Stimulated activated CD4-positive, alpha-beta T cell treated with anti-CD3 and anti-CD28 coated beads, TNF-alpha, amount 100 ng/mL, for 4 hours (primary cell): Measurements from ENCODE around the gene SAMHD1.

Experiments used
- DNase-seq, 3 experiments: peaks; one replicate each; pipeline ENCODE4 v3.0.0-alpha.2; 2020; ENCODE audit warnings: low read depth in 3 of 3

SAMHD1 gene

DNA sequence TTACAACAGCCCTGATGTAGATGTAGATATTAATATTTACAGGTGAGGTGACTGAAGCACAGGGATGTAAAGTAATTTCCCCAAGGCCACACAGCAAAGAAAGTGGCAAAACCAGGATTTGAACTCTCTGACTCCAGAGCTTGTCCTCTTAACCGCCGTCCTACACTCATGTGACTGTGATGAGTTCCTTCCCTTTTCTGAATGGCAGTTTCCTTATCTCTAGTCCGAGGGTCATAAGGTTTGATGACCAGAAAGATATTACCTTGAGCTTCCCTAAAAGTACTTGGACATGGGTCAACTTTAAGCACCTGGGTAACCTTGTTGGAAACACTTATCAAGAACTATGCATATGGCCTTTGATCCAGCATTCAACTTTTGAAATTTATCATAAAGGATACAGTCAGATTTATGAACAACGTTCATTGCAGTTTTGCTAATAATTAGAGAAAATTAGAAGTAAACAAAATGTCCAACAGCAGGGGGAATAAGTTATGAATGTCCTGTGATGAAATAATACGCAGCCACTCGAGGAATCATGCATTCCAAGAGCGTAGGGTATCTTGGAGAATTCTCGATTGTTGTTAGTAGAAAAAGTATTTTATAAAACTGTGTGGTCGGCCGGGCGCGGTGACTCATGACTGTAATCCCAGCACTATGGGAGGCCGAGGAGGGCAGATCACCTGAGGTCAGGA lies 77.9 kb downstream of the SAMHD1 start:
- DNase-seq, result no peak

DNA sequence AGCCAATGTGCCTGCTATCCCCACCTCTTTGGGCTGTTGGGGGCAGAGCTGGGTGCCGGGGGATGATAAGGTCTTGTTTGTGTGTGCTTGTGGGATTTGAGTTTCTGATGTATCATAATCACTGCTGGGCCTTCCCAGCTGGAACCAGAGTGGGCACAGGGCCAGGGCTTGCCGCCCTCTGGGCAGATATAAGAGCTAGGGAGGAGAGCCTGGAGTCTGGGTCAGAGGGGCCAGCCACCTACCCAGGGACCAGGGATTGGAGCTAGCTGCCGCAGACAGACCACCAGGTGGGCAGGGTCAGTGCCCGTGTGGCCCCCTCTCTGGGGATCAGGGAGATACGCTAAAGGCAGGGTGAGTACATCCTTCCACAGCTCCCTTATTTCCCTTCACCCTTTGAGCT lies 78.7 kb downstream of the SAMHD1 start:
- DNase-seq, result no peak

DNA sequence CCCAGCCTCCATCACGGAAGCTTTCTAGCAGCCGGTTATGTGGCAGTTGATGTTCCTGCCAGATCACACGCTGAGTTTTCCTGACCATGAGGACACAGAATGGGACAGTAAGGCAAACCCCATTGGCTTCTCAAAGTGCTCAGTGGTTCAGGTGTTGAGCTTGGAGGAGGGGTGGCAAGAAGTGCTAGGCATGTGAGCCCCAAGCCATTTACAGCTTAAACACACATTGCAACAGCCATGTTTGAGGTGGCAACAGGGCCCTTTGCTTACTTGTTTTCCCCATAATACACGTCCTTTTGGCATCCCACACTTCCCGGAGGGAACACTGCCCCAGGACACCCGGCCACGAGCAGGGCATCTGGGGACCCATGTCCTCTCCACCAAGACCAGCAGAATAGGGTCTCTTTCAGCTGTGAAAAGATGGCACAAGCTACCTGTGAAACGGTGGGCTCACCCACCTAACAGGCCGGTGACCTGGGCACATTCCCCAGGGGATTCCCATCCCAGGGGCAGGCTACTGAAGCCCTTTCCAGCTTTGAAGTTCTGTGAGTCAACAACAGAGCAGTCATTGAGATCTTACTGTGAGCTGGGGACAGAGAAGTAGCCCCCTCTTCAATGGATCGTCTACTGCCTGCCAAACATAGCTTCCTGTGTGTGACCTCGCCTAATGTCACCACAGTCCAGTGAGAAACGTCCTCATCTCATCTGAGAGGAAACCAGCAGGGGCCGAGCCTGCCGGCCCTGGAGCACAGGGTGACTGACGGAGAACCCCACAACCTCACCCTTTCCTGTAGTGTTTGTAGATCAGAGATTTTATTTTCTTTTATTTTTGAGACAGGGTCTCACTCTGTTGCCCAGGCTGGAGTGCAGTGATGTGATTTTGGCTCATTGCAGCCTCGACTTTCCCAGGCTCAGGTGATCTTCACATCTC lies 79.6 kb downstream of the SAMHD1 start:
- no peak for DNase-seq

DNA sequence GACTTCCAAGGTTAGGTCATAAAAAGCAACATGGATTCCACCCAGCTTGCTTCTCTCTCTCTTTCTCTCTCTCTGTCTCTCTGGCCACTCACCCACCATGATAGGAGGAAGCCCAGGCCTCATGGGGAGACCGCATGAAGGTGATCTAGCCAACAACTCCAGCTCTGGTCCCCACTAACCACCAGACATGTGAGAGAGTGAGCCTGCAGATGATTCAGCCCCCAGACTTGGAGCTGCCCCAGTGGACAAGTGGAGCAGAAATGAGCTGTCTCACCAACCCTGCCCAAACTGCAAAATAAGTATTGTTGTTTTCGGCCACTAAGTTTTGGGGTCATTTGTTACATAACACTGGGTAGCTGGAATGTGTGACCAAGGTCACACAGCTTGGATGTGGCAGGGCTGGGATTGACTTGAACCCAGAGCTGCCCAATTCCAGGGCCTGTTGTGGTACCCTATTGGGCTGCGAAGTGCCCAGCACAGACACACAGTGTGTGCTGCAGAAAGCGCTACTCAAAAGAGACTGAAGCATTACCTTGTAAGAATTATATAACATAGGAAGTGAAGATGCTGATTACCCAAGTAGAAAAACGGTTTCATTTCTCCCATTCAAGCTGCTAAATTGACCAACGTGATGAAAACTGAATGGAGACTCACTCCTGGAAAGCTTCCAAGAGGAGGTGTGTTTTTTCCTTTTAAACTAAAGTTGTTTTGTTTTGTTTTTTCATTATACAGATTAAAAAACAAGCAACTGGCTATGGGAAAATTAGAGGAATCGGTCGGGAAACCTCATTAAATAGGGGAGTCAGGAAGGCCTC lies 84.6 kb downstream of the SAMHD1 start:
- no peak for DNase-seq

DNA sequence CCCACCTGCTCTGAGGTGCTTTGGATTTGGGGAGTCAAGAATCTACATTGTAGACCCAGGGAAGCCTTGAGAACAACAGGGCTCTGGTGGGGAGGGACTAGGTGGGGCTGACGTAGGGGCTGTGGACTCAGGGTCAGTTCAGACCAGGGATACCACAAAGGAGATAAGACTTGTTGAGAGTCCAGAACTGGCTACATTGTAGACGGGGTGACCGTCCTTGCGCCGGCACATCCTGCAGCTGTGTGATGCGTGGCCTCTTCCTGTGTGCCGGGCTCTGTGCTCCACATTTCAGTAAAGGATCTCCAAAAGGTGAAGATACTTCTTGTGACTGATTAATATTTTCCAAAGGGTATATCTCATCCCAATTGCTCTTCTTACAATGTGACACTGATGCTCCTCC lies 85.3 kb downstream of the SAMHD1 start:
- no peak for DNase-seq

DNA sequence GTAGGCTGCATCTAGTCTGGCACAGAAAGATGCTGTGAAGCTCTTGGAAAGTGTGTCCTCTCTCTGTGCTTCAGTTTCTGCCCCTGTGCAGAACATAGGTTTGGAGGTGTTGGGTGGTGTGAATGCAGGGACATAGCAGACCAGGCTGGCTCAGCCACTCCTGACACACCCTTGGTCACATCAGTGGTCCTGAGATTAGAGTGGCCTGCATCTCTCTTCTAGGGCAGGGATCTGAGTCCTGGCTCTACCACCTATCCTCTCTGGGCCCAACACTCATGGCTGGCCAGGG lies 85.7 kb downstream of the SAMHD1 start:
- DNase-seq, result no peak

DNA sequence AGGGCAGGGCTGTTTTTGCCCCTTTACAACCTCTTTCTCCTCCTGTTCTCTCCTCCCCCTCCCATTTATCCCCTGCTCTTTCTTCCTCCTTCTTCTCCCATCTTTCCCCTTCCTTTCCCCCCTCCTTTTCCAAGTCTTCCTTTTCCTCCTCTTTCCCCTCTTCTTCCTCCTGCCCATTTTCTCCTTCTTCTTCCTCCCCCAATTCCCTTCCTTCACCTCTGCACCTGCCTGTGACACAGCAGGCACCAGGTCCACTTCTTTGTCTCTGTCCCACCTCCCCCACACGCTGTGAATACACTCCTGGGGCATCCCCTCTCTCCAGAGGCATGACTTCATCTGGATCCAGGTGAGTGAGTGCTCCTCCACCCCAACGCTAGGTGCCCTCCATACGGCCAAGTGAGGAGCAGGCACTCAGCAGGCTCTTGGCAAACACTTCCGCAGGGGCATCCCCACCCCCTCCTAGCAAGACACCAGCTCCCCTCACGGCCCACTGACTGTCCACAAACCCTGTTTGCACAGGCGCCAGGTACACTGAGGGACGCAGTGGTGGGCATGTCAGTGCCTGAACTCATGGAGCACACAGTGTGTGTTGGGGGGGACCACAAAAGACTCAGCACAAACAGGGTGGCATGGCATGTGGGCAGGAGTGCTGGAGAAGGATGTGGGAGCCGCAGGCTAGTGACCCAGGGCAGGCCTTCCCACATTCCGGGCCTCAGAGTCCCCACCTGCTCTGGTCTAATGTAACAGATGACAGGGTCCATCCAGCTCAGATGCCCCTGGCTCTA lies 86.2 kb downstream of the SAMHD1 start:
- DNase-seq, result no peak

DNA sequence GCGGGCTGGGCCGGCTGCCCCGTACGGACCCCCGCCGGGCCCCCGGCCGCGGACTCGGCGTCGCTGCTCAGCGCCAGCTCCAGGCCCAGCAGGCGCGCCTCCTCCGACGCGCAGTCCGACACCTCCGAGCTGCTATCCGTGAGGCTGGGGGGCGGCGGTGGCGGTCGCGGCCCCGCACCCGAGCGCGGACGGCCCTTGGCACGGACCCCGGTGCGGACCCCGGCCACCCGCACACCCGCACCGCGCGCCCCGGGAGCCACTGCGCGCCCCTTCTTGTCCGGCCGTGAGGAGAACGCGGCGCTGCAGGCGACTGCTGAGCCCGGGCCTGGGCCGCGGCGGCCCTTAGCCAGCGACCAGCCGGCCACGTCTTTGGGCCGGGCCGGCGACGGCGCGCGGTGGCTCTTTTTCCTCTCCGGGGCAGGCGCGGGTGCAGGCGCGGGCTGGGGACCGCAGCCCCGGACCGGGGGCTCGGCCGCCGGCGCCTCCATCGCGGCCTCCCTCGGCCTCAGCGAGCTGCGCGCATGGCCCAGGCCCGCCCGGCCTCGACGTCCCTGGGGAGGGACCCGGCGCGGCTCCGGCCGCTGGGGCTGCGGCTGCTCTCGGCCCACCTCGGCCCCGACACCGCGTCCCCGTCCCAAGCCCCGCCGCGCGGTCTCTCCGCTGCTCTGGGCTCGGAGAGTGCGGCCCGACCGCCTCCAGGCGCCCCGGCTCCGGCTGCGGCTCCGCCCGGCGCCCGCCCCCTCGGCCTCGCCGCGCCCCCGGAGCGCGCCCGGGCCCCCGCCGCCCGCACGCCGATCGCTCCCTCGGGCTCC lies 88.4 kb downstream of the SAMHD1 start:
- peak in 1 of 3 experiments; percentile 18 for DNase-seq

DNA sequence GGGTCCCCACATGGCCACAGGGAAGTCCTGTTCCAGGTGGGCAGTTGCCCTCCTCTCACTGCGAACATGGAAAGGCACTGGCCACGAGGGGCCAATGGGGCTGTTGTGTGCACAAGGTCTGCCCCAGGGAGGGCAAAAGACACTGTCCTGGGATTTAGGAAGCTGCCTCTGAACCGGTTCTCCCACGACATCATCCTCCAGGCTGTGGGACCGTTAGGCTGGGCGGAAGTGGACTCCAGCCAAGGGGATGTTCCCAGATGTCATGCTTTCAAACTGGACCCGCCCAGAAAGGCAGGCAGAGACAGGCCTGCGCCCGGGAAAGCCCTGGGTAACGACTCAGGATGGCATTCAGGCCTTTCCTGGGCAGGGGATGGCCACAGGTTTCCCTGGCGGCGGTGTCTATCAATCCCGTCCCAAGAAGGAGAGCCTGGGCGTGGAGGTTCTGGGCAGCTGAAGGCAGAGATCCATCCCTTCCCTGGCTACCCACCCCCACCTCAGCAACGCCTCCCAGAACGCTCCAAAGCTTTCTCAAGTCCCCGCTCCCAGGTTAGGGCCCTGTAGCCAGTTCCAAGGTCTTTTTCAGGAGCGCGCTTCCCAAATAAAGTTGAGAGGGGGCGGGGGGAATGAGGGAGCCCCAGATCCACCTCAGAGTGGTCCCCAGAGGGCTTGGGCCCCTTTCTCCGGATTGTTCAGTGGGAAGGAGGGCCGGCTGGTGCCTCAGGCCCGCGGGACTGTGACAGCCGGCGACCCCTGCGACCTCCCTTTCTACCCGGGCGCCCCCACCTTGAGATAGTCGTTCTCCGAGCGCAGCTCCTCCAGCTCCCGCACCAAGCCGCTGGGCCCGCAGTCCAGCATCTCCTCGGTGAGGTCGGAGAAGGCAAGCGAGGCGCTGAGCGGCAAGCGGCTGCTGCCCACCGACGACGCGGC lies 89.4 kb downstream of the SAMHD1 start:
- no peak for DNase-seq

DNA sequence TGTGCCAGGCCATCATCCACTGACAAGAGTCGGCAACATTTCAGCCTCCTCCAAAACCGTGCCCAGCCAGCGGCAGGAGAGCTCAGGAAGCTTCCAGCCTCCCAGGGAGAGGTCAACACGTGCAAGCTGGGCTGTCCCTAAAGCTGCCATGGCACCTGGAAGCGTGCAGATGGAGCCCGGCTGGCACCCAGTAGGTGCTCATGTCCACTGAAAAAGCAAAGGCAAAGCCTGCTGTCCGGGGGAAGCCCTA lies 90.0 kb downstream of the SAMHD1 start:
- no peak for DNase-seq

DNA sequence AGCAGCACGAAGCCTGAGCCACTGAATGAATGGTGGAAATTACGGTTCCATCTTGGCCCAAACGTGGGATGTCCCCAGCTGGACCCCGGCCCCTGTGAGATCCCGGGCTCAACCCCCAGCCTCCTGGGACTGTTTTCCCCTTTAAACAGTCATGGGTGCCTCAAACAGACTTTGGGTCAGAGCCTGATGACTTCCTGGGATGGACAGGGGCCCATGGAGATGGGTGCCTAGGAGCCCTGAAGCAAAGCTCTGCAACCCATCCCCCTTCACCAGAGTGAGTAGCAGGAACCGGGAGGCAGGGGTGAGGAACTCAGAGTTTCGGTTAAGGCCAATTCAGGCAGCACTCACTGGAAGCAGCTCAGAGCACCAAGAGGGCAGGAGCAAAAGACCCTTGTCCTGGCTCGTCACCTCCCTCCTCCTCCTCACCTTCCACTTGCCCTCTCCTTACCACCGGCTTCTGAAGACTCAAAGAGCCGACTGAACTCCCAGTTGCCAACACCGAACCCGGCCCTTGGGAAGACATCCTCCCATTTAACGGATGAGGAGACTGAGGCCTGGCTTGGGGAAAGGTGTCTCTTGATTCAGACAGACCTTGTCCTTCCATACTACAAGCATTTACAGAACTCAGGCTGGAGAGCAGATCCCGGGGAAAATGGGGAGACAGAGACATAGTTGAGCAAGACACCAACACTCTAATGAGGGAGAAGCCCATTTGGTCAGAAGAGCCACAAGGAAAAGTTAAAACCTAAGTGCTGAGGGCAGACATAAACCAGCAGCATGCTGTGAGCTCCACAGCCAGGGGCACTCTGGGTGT lies 90.5 kb downstream of the SAMHD1 start:
- no peak for DNase-seq

DNA sequence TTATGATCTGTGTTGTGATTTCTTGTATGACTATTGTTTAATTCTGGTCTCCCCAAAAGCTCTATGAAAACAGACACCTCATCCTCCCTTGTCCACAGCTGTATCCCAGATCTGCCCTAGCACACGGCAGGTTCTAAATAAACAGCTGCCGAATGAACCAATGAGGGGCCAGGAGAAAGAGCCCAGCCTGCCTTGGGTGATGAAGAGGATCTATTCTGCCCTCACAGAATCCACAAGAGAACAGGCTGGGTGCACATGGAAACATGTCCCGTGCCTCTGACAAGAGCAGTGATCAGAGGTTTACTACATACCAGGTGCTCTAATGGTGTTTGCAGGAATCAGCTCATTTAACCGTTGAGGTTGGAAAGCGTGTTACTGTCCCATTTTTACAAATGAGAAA lies 91.2 kb downstream of the SAMHD1 start:
- no peak for DNase-seq

DNA sequence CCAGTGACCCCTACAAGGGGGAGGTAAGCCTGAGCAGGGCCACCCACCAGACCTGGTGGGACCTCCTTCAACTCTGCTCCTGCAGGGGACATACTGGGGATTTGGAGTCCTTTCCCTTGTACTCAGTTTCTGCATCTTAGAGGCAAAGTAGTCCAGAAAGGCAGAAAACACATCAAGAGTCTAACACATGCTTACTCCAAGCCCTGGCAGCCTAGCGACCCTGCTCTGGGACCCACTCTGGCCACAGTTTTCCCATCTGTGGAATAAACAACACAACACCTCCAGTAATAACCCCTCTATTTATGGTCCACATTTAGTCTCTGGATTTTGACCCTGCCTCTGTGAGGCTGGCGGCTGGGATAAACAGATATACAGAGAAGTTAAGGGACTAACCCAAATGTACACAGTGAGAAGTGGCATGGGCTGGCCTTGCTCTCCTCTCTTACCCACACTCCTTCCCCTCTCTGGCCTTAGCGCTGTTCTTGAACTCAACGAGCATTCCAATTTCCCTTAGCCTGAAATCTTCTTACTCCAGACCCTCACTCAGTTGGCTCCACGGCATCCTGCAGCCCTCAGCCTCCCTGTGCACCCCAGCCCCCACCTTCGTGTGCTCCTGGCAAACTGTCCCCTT lies 91.7 kb downstream of the SAMHD1 start:
- DNase-seq, result no peak

DNA sequence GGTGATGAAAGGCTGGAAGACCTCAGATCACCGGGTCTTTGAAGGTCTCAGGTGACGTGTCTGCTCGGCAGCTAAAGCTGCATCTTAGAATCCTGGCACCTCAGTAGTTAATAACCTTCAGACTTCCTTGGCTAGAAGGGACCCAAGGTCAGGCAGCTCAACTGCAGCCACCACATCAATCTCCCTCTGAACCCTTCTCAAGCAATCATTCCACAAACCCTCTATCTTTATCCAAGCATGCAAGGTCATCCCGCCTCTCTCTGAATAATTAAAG lies 92.3 kb downstream of the SAMHD1 start:
- DNase-seq, result no peak

DNA sequence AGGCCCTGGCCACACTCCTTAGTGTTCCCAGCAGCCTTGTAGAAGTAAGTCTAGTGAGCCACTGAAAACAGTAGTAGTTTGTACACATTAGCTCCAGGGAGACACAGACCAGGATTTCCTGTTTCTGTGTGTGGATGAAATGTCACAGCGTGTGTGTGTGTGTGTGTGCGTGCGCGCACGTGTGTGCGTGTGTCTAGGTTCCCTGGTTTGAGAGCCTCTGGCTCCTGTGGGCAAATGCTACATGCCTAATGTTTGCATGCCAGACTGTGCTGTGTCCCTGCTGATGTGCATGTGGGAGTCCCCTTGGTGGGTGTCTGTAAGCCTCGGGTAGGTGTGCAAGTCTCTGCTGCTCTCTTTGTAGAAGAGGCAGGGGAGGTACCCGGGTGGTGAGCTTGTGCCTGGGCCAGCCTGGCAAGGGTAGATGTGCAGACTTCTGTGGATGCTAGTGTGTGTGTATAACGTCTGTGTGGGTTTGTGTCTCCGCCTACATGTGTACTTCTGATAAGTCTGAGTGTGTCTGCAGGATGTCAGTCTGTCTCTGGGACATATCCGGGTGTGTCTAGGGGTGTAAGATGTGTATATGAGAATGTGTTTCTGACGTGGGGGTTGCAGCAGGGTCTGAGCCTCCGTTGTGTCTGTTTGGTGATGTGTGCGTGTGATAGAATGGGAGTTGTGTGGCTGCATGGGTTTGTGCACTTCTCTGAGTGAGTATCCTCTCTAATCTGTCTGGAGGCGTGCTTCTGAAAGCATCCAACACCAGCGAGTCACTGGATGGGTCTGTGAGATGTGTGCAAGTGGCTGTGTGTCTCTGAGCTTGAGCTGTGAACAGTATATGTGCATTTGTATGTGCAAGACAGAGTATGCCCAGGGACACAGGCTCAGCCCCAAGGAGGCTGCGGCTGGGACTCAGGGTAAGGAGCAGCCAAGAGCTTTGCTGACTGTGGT lies 94.5 kb downstream of the SAMHD1 start:
- DNase-seq, result no peak

DNA sequence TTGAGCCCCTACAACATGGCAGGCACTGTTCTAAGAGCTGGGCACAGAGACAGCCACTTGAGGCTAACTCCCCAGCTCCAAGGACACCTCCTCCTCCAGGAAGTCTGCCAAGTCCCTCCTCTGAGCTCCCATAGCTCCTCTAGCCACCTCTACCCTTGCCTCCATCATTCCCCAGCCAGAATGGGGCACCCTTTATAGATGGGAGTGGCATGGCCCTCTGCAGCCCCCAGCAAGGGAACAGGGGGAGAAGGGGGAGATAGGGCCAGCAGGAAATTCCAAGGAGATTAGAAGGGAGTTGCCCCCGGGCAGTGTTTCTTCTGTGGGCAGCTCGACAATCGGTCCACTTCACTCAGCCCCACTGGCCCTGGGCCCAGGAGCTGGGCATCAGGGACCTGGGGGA lies 95.3 kb downstream of the SAMHD1 start:
- no peak for DNase-seq

DNA sequence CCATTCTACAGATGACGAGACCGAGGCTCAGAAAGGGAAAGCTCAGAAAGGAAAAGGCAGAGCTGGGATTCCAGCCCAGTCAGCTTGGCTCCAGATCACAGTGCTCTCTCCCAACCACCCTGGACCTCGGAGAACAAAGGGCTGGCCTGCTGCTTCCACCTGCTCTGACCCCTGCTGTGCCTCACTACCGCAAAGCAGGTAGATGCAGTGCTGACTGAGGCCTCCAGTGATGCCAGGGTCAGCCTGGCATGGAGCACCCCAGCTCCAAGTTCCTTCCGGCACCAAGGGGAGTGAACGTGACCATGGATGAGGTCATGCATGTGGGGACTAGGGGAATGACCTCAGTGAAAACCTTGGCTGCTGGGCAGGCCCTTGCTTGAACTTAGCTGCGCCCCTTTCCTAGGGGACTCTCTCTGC lies 96.3 kb downstream of the SAMHD1 start:
- no peak for DNase-seq
